ENCODE results near the gene GUCY2D. TPM values are rescaled to one million over a fixed set of nuclear protein-coding genes. Genes with fewer than 3 reads are reported as not detected.
"Not testable (repeated sequence)": the region's sequence is repeated elsewhere in the genome, so short reads cannot be mapped to it uniquely, and the experiment has no call there.

The GUCY2D gene
- not detected for total RNA-seq
- 0.27 TPM for total RNA-seq (2013)

- H3K27me3 Mint-ChIP-seq (ENCODE audit: low read depth in 2 of 2), result peaks cover 46 to 51% of the 10 kb centered on the region in 2 donors
- peaks cover 7 to 12% of the 10 kb centered on the region in 2 donors for H3K4me1 Mint-ChIP-seq
These were observed at the start of gene GUCY2D for GRCh38 chr17:8001976-8002720. Gene GUCY2D, plus strand, starts transcription at chr17:8002615. Its CDS starts 433 bp downstream, at chr17:8003048.

DNA sequence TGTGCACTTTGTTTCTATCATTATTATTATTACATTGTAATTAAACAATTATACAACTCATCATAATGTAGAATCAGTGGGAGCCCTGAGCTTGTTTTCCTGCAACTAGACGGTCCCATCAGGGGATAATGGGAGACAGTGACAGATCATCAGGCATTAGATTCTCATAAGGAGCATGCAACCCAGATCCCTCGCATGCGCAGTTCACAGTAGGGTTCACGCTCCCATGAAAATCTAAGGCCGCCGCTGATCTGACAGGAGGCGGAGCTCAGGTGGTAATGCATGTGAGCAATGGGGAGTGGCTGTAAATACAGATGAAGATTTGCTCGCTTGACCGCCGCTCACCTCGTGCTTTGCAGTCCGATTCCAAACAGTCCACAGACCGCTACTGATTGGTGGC is 49.1 kb upstream of the GUCY2D start:
- H3K4me1 Mint-ChIP-seq; ATAC-seq; H3K4me3 Mint-ChIP-seq; H3K27me3 ChIP-seq (ENCODE audit: control insufficient read depth, insufficient read depth, low read length); intact Hi-C loops (cut with micrococcal nuclease); DNase-seq; H3K9me3 ChIP-seq (ENCODE audit: control insufficient read depth, insufficient read depth, low read length); H3K9me3 Mint-ChIP-seq; H3K4me3 ChIP-seq (ENCODE audit: low read length); H3K27ac ChIP-seq (ENCODE audit: low read length); H3K36me3 Mint-ChIP-seq; H3K27ac Mint-ChIP-seq; H3K4me1 ChIP-seq (ENCODE audit: control insufficient read depth, insufficient read depth, low read length); H3K27me3 Mint-ChIP-seq (ENCODE audit: low read depth in 2 of 2): not testable (repeated sequence)
- WGBS (ENCODE audit: insufficient coverage), result 94% methylated on average over 13 of the region's 13 CpGs
- H3K36me3 ChIP-seq (ENCODE audit: control insufficient read depth, insufficient read depth, low read length), result peaks cover 11% of the 10 kb centered on the region

More at GRCh38 chr17:8001976-8002720, at the start of gene GUCY2D:
- Mint-ChIP-seq H3K4me3 (peak within 1 kb of the TSS; percentile 61), H3K9me3 (no peaks in the 10 kb centered on the region), H3K27ac (no peak within 1 kb of the TSS), H3K36me3 (no peaks in the 10 kb centered on the region)
- Histone ChIP-seq H3K27ac (ENCODE audit: low read length) (no peak within 1 kb of the TSS), H3K4me3 (ENCODE audit: low read length) (peak within 1 kb of the TSS; percentile 5), H3K36me3 (ENCODE audit: control insufficient read depth, insufficient read depth, low read length) (no peaks in the 10 kb centered on the region), H3K4me1 (ENCODE audit: control insufficient read depth, insufficient read depth, low read length) (peaks cover 12% of the 10 kb centered on the region), H3K27me3 (ENCODE audit: control insufficient read depth, insufficient read depth, low read length) (peaks cover 14% of the 10 kb centered on the region), H3K9me3 (ENCODE audit: control insufficient read depth, insufficient read depth, low read length) (no peaks in the 10 kb centered on the region)
- peak in 1 of 3 donors; percentile 46 for ATAC-seq
- no peak for DNase-seq
- intact Hi-C loops (cut with micrococcal nuclease), result no loop called here
- WGBS (ENCODE audit: insufficient coverage), result 3% methylated on average over 17 of the region's 18 CpGs
- TF ChIP-seq, protein P1, sequence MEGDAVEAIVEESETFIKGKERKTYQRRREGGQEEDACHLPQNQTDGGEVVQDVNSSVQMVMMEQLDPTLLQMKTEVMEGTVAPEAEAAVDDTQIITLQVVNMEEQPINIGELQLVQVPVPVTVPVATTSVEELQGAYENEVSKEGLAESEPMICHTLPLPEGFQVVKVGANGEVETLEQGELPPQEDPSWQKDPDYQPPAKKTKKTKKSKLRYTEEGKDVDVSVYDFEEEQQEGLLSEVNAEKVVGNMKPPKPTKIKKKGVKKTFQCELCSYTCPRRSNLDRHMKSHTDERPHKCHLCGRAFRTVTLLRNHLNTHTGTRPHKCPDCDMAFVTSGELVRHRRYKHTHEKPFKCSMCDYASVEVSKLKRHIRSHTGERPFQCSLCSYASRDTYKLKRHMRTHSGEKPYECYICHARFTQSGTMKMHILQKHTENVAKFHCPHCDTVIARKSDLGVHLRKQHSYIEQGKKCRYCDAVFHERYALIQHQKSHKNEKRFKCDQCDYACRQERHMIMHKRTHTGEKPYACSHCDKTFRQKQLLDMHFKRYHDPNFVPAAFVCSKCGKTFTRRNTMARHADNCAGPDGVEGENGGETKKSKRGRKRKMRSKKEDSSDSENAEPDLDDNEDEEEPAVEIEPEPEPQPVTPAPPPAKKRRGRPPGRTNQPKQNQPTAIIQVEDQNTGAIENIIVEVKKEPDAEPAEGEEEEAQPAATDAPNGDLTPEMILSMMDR (IDR thresholded peaks at IDR 0.05), result no peak

- 83% methylated on average over 13 of the region's 13 CpGs for WGBS (ENCODE audit: insufficient coverage)
- no peak overlapping the region for H3K27ac ChIP-seq (ENCODE audit: low read length)
- H3K4me3 ChIP-seq (ENCODE audit: low read length), result no peak overlapping the region
- Mint-ChIP-seq H3K4me3 (no peak overlapping the region), H3K36me3 (no peaks in the 10 kb centered on the region), H3K27me3 (ENCODE audit: low read depth in 2 of 2) (peaks cover 0 to 4% of the 10 kb centered on the region in 2 donors), H3K4me1 (no peaks in the 10 kb centered on the region), H3K27ac (no peak overlapping the region), H3K9me3 (no peaks in the 10 kb centered on the region)
- DNase-seq (no peak), ATAC-seq (no peak)
- H3K9me3 ChIP-seq (ENCODE audit: control insufficient read depth, insufficient read depth, low read length), result no peaks in the 10 kb centered on the region
- H3K36me3 ChIP-seq (ENCODE audit: control insufficient read depth, insufficient read depth, low read length), result no peaks in the 10 kb centered on the region
- H3K27me3 ChIP-seq (ENCODE audit: control insufficient read depth, insufficient read depth, low read length), result no peaks in the 10 kb centered on the region
- H3K4me1 ChIP-seq (ENCODE audit: control insufficient read depth, insufficient read depth, low read length), result peaks cover 4% of the 10 kb centered on the region
- intact Hi-C loops (cut with micrococcal nuclease), result no loop called here
- TF ChIP-seq, protein P1 (IDR thresholded peaks at IDR 0.05), result no peak
These were observed 46.8 kb upstream of the GUCY2D start for GRCh38 chr17:7955414-7956227.

GRCh38 chr17:7956228-7956965 is 46.0 kb upstream of the GUCY2D start:
- Histone ChIP-seq H3K36me3 (ENCODE audit: control insufficient read depth, insufficient read depth, low read length) (no peaks in the 10 kb centered on the region), H3K27ac (ENCODE audit: low read length) (no peak overlapping the region), H3K4me1 (ENCODE audit: control insufficient read depth, insufficient read depth, low read length) (peaks cover 4% of the 10 kb centered on the region), H3K9me3 (ENCODE audit: control insufficient read depth, insufficient read depth, low read length) (no peaks in the 10 kb centered on the region), H3K27me3 (ENCODE audit: control insufficient read depth, insufficient read depth, low read length) (no peaks in the 10 kb centered on the region), H3K4me3 (ENCODE audit: low read length) (no peak overlapping the region)
- intact Hi-C loops (cut with micrococcal nuclease), result no loop called here
- DNase-seq, result no peak
- H3K4me3 Mint-ChIP-seq, result no peak overlapping the region
- ATAC-seq, result no peak
- WGBS (ENCODE audit: insufficient coverage), result 96% methylated on average over 8 of the region's 11 CpGs
- no peak overlapping the region for H3K27ac Mint-ChIP-seq
- H3K9me3 Mint-ChIP-seq, result no peaks in the 10 kb centered on the region
- H3K27me3 Mint-ChIP-seq (ENCODE audit: low read depth in 2 of 2), result peaks cover 0 to 5% of the 10 kb centered on the region in 2 donors
- TF ChIP-seq, protein P1 (IDR thresholded peaks at IDR 0.05), result no peak
- no peaks in the 10 kb centered on the region for H3K4me1 Mint-ChIP-seq
- H3K36me3 Mint-ChIP-seq, result no peaks in the 10 kb centered on the region

All from natural killer cell (primary cell).